Lower leg skin (tissue), 4 donors: ENCODE results near the gene ZNF814. TPM values are rescaled to one million over a fixed set of nuclear protein-coding genes. Genes with fewer than 3 reads are reported as not detected.
A peak's percentile ranks its signal among the peaks of the same experiment; 100 is the strongest.
"Not testable (repeated sequence)": the region's sequence is repeated elsewhere in the genome, so short reads cannot be mapped to it uniquely, and the experiment has no call there.

Source experiments
- DNase-seq, 2 donors: peaks; one replicate each; pipeline ENCODE4 v3.0.0-alpha.2; 2019; ENCODE audit warnings: low spot score in 2 of 2
- H3K4me3 ChIP-seq: fragments of 200-600 bp; sonication (generic); 2 replicates; pipeline ENCODE4 v1.5.1; 2017; ENCODE audit warnings: mild to moderate bottlenecking, low read depth; ENCODE audit not compliant: poor library complexity, severe bottlenecking
- CTCF ChIP-seq, 3 donors: fragments of 450-650 bp; IDR thresholded peaks; one replicate each; pipeline ENCODE4 v1.5.1; 2016; ENCODE audit warnings: antibody characterized with exemption in 3 of 3, mild to moderate bottlenecking in 3 of 3, moderate library complexity in 2 of 3
- POLR2A ChIP-seq, 2 donors: fragments of 450-650 bp; IDR thresholded peaks; one replicate each; pipeline ENCODE4 v1.6.1; 2016 to 2017; ENCODE audit warnings: antibody characterized with exemption in 2 of 2, mild to moderate bottlenecking in 1 of 2, moderate library complexity in 1 of 2
- WGBS, 2 donors: methylation state at CpG; one replicate each; pipeline ENCODE4 v1.1.5; 2018; 5-methylcytosine and 5-hydroxymethylcytosine counted together
- intact Hi-C: fragments of 100-400 bp; cut with DNase I; formaldehyde crosslinking; loops from one replicate; pipeline ENCODE4 v1.15.0; 2023; ENCODE audit warnings: low total_unique reads
- total RNA-seq, 4 donors: library from RNA; depleted of rRNA; stranded (reverse); fragments of >200 nt; gene quantifications; one replicate each; pipeline ENCODE4 v1.1.0, GENCODE V29; 2016

The ZNF814 gene
- total RNA-seq = 10 to 100 TPM in 2 of 4 donors, 1 to 10 TPM in 2; 6.9 to 18.4 (median 10.0) TPM

- TF ChIP-seq CTCF (IDR thresholded peaks at IDR 0.05) = no peak
- no peak for TF ChIP-seq POLR2A (IDR thresholded peaks at IDR 0.05)
- 2% methylated on average over 29 to 43 of the region's 43 CpGs for WGBS, 2 donors
- intact Hi-C loops = no loop called here
These were observed at the start of gene ZNF814 for GRCh38 chr19:57888560-57889231. ZNF814 (minus strand) TSS chr19:57889037; CDS start chr19:57888802, 235 bp downstream.

GRCh38 chr19:57935731-57936130 is 46.9 kb upstream of the ZNF814 start:
- H3K4me3 ChIP-seq = no peak overlapping the region
- intact Hi-C loops = no loop called here
- DNase-seq = no peak
- TF ChIP-seq POLR2A (IDR thresholded peaks at IDR 0.05) (no peak), CTCF (IDR thresholded peaks at IDR 0.05) (no peak)
- 87 to 93% methylated on average over 12 of the region's 12 CpGs for WGBS, 2 donors

More at GRCh38 chr19:57888560-57889231, at the start of gene ZNF814:
- peak within 1 kb of the TSS; percentile 43 for H3K4me3 ChIP-seq
- peak; percentile 82 to 93 for DNase-seq

- H3K4me3 ChIP-seq = peak within 1 kb of the TSS; percentile 53
- 6 to 7% methylated on average over 40 to 47 of the region's 54 CpGs for WGBS, 2 donors
- peak in 1 of 2 donors; percentile 56 for DNase-seq
- intact Hi-C loops = no loop called here
- TF ChIP-seq POLR2A (IDR thresholded peaks at IDR 0.05) (no peak), CTCF (IDR thresholded peaks at IDR 0.05) (no peak)
These were observed 46.2 kb upstream of the ZNF814 start, which contains the start of gene ZNF418 for GRCh38 chr19:57934820-57935665. ZNF418 (minus strand) TSS chr19:57935402; CDS start chr19:57933822, 1,580 bp downstream.

GRCh38 chr19:57927587-57927986 is 38.8 kb upstream of the ZNF814 start:
- WGBS, 2 donors = 88 to 98% methylated on average over 4 of the region's 4 CpGs
- no peak overlapping the region for H3K4me3 ChIP-seq
- intact Hi-C loops = no loop called here
- TF ChIP-seq POLR2A (IDR thresholded peaks at IDR 0.05) (no peak), CTCF (IDR thresholded peaks at IDR 0.05) (no peak)
- peak in 1 of 2 donors; percentile 0 for DNase-seq

GRCh38 chr19:57916168-57916995 is 27.5 kb upstream of the ZNF814 start, which contains the start of gene ZNF417:
ZNF417 (minus strand) TSS chr19:57916592; CDS start chr19:57916411, 181 bp downstream.
- H3K4me3 ChIP-seq = peak within 1 kb of the TSS; percentile 96
- TF ChIP-seq POLR2A (IDR thresholded peaks at IDR 0.05) = peak in 1 of 2 donors; percentile 13
- WGBS, 2 donors = 0 to 1% methylated on average over 45 to 47 of the region's 51 CpGs
- peak; percentile 87 to 94 for DNase-seq
- intact Hi-C loops = not testable (repeated sequence)
